ENCODE measurements around the gene ADGRD1.
"Not testable (repeated sequence)": the region's sequence is repeated elsewhere in the genome, so short reads cannot be mapped to it uniquely, and the experiment has no call there.

The ADGRD1 gene

DNA sequence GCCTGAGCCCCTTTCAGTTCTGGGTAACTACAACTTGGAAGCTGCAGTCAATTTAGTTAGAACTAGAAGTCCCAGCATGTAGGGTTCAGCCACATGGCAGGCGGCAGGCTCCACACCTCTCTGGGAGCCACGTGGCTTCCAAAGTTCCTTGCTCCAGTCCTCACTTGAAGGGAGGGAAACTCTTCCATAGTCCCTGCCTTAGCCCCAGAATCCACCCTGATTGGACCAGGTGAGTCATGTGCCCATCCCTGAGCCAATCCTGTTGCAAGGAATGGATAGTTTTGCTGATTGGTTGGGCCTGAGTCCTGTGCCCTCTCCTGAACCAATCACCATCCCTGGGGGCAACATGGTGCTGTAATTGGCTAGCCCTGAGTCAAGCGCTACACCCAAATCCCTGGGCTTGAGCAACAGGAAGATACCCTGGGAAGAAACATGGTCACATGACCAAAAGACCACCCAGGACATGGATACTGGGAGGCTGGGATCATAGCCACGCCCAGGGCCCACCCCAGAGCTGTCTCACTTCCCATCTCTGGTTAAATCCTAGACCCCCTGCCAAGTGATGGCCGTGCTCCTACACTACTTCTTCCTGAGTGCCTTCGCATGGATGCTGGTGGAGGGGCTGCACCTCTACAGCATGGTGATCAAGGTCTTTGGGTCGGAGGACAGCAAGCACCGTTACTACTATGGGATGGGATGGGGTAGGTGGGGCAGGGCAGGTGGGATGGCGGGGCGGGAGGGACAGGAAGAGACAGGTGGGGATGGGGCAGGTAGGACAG lies 154.7 kb downstream of the ADGRD1 start:
- DNase-seq: no peak

DNA sequence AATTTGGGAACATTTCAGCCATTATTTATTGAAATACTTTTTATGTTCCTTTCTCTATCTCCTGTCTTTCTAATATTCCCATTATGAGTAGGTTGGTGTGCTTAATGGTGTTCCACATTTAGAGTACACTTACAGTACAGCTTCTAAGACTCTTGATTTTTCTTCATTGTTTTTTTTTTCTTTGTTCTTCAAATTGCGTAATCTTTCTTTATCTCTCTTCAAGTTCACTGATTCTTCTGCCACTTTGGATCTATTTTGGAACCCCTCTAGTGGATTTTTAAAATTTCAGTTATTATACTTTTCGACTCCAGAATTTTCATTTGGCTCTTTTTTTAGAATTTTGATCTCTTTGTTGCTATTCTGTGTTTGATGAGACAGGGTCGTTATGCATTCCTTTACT lies 157.7 kb downstream of the ADGRD1 start:
- DNase-seq: no peak

DNA sequence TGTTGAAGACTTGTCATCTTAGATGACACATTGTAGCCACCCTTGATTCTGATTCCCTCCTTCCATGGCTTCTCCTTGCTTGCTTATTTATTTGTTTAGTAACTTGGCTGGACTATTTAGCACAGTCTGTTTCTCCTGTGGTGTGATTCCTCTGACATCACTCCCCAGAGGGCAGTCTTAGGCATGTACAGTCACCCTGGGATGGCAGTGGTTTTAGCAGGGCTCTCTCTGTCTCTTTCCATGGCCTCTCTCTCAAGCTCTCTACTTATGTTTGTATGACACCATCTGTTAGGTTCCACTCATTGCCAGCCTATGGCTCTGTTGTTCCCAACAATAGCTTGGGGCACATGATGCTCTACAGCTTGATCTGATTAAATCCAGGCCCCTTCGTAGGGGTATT lies 158.3 kb downstream of the ADGRD1 start:
- DNase-seq: no peak

GRCh38 chr12:131112700-131113290 lies 159.1 kb downstream of the ADGRD1 start:
- DNase-seq: no peak

- DNase-seq: no peak
Observed at GRCh38 chr12:131113568-131114270, 160.0 kb downstream of the ADGRD1 start.

DNA sequence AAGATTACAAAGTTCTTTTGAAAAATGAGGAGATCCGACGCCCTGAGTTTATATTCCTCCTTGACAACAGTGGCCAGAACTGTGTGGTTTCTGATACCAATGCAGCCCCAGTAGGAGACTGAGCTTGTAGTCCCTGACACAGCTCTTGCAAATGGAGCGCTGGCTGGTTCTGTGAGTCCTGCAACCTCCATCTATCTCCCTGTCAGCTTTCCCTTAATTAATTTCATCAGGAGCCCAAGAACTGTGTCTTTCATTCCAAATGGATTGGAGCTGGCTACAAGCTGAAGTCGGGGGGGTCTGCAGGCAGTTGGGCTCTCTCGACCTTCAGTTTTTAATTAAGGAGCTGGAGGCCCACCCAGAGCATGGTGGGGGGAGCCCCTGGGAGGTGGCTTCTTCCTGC lies 160.6 kb downstream of the ADGRD1 start:
- DNase-seq: no peak

- DNase-seq: no peak
Observed at GRCh38 chr12:131114942-131115584, 161.4 kb downstream of the ADGRD1 start.

GRCh38 chr12:131115766-131116467 lies 162.2 kb downstream of the ADGRD1 start:
- DNase-seq: no peak

DNA sequence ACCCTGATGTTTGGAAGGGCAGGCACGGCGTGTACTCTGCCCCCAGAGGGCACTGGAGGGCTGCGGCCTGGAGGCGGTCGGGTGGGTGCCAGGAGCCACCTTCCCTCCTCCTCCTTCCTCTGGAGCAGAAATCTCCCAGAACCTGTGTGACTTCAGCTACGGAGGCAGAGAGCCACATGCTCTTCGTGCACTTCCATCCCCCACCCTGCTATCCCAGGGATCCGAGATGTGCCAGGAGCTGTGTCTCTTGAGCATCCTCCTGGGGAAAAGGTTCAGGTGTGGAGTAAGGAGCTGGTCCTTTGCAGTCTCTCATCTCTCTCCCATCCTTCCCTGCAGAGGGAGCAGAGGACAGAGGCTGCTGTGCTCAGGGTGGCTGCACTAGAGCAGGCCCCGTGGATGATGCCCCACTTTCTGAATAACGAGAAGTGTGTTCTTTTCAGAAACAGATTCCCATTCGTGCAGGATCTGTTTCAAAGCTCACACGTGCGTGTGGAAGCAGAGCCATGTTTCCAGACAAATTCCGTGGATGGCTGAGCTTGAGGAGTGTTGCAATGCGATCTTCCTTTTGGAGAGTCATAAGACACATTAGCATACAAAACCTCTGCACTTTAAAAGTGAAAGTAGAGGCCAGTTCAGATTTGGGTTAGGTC lies 162.9 kb downstream of the ADGRD1 start:
- DNase-seq: no peak

DNA sequence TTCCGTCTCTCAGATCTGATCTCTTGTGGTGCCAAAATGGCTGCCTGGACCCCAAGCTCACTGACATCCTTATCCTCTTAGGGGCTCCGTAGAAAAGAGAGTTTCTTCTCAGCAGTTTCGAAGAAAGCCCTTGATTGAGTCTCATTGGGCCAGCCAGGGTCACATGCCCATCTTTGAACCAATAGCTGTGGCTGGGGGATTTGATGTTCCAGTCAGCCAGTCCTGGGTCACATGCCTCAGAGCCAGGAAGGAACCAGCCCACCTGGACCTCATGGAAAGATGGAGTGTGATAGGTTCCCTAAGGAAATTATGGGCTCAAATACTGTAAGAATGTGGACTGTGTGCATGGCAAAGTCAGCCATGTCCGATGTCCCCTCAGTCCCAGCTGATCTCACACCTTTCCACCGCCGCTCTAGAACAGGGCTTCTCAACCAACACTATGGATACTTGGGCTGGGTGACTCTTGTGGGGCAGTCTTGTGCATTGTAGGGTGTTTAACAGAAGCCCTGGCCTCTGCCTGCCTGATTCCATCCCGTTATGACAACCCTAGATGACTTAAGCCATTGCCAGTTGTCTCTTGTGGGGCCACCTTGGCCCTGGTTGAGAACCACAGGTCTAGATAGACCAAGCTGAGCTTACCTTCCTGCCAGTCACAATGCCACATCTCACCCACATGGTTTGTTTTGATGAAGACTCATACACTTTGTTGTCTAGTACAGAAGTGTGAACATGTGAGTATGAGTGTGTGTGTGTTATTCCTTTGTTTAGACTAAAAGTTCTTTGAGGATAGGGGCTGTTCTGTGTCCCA lies 163.9 kb downstream of the ADGRD1 start:
- no peak for DNase-seq

DNA sequence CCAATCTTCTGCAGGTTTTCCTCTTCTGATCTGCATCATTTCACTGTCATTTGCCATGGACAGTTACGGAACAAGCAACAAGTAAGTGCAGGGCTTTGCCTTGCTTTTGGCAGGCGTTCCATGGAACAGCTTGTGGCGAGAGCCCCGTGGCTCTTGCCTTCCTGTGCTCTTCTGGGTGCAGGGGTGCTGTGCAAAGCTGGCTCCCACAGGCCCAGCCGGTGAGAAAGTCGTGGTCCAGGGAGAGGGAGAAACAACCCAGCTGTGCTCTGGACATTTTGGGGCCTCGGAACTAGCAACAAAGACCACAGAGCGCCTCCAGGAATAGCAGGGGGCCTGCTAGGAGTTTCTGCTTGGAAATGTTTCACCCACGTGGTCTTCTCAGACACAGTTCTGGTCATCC lies 164.7 kb downstream of the ADGRD1 start:
- DNase-seq: no peak

DNA sequence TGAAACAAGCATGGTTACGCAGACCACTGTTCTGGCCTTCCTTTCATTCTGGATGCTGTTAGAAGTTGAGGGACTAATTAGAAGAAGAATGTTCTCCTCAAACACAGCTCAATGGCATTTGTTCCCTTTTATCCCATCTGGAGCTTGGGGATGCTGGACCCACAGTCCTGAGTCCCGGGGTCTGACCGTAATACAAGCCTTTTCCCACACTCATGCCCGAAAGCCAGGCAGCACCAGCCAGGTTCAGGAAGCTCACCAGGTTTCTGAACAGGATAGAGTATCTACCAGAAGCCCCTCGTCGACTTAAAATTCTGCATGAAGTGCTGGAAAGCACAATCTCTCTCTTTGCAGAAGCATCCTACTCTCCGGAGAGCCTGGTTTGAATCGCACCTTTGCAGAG lies 165.6 kb downstream of the ADGRD1 start:
- DNase-seq: not testable (repeated sequence)

GRCh38 chr12:131119936-131120335 lies 166.2 kb downstream of the ADGRD1 start:
- DNase-seq: no peak

DNA sequence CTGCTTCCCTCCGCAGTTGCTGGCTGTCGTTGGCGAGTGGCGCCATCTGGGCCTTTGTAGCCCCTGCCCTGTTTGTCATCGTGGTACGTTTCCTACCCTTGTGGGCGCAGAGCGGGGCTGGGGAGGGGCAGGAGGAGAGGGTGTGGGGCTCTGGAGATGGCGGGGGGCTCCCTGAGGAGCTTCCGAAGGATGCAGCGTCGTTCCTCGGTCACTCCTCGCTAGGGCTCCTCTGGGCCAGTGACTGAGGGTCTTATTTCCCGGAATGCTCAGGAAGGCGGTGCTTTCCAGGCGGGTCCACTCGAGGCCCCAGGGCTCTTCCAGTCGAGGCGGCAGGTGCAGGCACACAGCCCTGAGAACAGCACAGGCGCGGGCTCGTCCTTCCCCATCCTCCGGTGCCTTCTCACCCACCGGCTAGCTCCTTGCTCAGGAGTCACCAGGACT lies 167.1 kb downstream of the ADGRD1 start:
- no peak for DNase-seq

GRCh38 chr12:131121705-131122405 lies 168.1 kb downstream of the ADGRD1 start:
- no peak for DNase-seq

DNA sequence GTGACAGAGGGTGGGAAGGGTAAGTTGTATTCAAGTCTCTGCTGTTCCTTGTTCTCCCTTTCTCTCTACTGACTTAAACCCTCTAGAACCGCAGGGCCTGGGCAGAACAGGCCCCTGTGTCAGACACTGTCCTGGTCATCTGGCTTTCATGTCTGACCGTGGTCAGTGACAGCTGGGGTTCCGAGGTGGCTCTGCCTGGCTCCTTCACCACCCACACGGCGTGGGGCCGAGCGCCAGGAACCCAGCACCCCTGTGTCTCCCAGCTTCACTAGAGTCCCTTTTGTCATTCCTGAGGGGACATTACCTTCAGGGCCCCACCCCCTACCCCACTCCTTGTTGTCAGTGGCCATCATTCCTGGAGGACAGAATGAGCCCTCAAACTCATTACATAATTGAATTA lies 168.9 kb downstream of the ADGRD1 start:
- no peak for DNase-seq

DNA sequence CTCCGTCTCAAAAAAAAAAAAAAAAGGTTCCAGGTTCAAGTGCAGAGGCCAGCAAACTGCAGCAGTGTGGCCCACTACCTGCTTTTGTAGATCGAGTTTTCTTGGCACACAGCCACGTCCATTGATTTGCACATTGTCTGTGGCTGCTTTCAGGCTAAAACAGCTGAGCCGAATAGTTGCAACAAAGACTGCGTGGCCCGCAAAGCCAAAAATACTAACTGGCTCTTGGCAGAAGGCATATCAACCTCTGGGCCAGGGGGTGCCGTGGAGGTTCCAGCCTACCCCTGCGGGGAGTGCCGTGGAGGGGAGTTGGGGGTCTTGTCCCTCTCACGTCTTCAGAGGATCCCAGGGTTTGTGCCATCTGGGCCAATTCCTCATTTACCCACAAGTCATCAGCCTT lies 170.1 kb downstream of the ADGRD1 start:
- no peak for DNase-seq

GRCh38 chr12:131124487-131125280 lies 171.0 kb downstream of the ADGRD1 start:
- DNase-seq: no peak

GRCh38 chr12:131126662-131127173 lies 173.0 kb downstream of the ADGRD1 start:
- DNase-seq: no peak

DNA sequence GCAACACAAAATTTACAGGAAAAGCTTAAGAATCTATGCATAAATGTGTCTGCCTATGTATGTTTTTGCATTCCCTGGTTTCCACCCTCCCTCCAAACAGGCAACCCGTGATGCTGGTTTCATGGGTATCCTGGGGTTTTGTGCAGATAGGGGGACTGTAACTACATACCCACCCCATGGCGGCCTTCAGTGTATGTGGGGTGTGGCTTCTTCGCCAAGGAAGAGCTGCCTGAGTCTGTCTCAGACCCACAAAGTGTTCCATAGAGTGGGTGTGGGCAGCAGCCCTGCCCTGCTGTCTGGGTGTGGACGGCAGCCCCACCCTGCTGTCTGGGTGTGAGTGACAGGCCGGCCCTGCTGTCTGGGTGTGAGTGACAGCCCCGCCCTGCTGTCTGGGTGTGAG lies 174.8 kb downstream of the ADGRD1 start:
- no peak for DNase-seq

Measured in SHP77 treated with DMSO at 0.1 percent for 48 hours (cell line).